KOPT-K1 (cell line): ENCODE results near the gene TMTC2.
"Not testable (repeated sequence)": the region's sequence is repeated elsewhere in the genome, so short reads cannot be mapped to it uniquely, and the experiment has no call there.

ENCODE experiments used
- H3K27ac ChIP-seq: fragments of 200-600 bp; sonication (generic); 2 replicates; pipeline ENCODE4 v1.5.1; 2016; ENCODE audit warnings: antibody characterized with exemption, mild to moderate bottlenecking, low read depth, low read length; ENCODE audit not compliant: poor library complexity, severe bottlenecking
- H3K36me3 ChIP-seq: fragments of 200-600 bp; sonication (generic); 2 replicates; pipeline ENCODE4 v1.5.1; 2017; ENCODE audit warnings: antibody characterized with exemption, mild to moderate bottlenecking, low read length, moderate library complexity; ENCODE audit not compliant: insufficient read depth
- H3K9me3 ChIP-seq: fragments of 200-600 bp; sonication (generic); 2 replicates; pipeline ENCODE4 v1.5.1; 2017; ENCODE audit warnings: antibody characterized with exemption, low read length, mild to moderate bottlenecking; ENCODE audit not compliant: insufficient read depth, poor library complexity, severe bottlenecking

Gene TMTC2

GRCh38 chr12:82728710-82729109 lies 42.0 kb downstream of the TMTC2 start:
- no peaks in the 10 kb centered on the region for H3K9me3 ChIP-seq
- H3K36me3 ChIP-seq, result no peaks in the 10 kb centered on the region
- no peak overlapping the region for H3K27ac ChIP-seq

- no peaks in the 10 kb centered on the region for H3K36me3 ChIP-seq
- no peaks in the 10 kb centered on the region for H3K9me3 ChIP-seq
- H3K27ac ChIP-seq, result no peak overlapping the region
These were observed 44.3 kb downstream of the TMTC2 start for GRCh38 chr12:82730953-82731459.

- Histone ChIP-seq H3K9me3 (no peaks in the 10 kb centered on the region), H3K27ac (no peak overlapping the region), H3K36me3 (no peaks in the 10 kb centered on the region)
These were observed 53.7 kb downstream of the TMTC2 start for GRCh38 chr12:82740129-82741000.

DNA sequence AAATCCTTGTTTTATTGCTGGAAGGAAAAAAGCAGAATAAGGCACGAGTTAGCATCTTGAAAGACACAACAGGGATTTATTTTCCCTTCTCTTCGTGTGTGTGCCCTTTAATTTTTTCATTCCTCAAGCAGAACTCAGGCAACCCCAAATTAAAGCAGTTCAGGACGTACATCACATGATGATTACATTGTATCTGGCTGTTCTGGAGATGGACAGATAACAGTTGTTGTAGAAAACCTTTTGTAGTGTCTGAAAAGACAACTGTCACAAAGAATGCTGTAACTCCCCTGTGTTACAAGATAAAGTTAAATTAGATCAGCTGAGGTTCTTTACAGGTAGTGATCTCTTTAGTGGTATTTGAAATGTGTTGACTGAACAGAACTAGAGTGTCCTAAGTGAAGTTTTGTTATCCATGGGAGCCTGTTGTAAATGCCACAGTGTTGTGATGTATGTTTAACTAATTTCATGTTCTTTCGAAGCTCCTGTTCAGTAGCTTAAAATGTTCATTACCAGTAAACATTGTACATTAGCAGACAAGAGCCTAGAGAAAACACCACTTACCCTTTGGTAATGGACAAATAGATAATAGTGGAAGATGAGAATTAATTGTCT lies 58.5 kb downstream of the TMTC2 start:
- Histone ChIP-seq H3K27ac (no peak overlapping the region), H3K36me3 (no peaks in the 10 kb centered on the region), H3K9me3 (no peaks in the 10 kb centered on the region)

DNA sequence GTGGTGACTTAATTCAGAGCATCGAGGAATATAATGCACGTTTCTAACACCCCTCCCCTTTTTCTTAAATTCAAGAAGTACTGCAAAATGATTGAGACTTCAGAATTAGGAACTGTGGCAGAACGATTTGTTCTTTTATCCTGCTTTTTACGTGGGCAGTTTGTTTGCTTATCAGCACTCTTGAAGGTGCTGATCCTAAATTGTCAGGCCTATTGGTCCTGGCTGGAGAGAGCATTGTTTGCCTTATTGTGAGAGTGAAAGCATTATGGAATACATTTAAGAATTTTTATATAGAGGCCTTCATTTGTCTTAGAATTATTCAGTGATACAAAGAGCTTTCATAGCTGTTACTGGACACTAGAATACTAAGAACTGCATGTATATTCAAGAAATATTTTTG lies 59.1 kb downstream of the TMTC2 start:
- no peaks in the 10 kb centered on the region for H3K36me3 ChIP-seq
- no peak overlapping the region for H3K27ac ChIP-seq
- no peaks in the 10 kb centered on the region for H3K9me3 ChIP-seq

- no peak overlapping the region for H3K27ac ChIP-seq
These were observed 60.0 kb downstream of the TMTC2 start for GRCh38 chr12:82746668-82747067.

DNA sequence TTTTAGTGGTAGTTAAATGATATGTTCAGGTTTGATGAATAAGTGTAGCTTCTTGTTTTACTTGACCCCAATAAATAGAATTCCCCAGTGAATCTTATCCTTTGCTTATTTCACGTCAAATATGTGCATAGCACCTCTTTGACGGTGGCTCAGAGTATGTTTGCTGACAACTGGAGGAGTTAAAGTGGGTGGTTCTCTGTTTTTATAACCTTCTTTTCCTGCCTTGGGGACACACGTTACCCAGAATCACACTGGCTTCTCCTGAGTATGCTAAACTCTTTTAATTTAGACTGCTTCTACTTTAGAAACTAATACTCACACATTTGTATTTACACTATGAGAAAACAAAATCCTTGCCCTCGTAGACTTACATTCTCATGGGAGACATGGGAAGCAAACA lies 62.3 kb downstream of the TMTC2 start:
- Histone ChIP-seq H3K36me3 (no peaks in the 10 kb centered on the region), H3K9me3 (no peaks in the 10 kb centered on the region), H3K27ac (no peak overlapping the region)

More at GRCh38 chr12:82746668-82747067, 60.0 kb downstream of the TMTC2 start:
- Histone ChIP-seq H3K36me3 (no peaks in the 10 kb centered on the region), H3K9me3 (no peaks in the 10 kb centered on the region)

DNA sequence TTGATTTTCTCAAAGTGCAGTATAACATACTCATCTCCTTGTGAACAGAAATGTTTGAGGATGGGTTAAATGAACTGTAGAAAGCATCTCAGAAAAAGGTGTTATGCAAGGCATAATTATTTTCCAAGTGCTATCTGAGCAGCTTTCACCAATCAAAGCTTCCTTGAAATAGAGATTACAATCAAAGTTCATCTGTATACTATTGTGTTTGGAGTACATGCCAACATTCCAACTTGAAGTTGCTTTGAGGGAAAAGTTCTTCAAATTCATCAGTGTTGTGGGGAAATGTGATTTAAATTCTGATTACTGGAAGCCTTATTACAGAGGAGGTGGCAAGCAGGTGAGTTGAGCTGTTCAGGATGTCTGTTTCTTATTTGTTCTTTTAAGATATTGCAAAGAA lies 68.2 kb downstream of the TMTC2 start:
- no peaks in the 10 kb centered on the region for H3K36me3 ChIP-seq
- H3K27ac ChIP-seq, result no peak overlapping the region
- H3K9me3 ChIP-seq, result no peaks in the 10 kb centered on the region

- Histone ChIP-seq H3K9me3 (no peaks in the 10 kb centered on the region), H3K36me3 (no peaks in the 10 kb centered on the region), H3K27ac (no peak overlapping the region)
These were observed 69.6 kb downstream of the TMTC2 start for GRCh38 chr12:82756303-82756702.

DNA sequence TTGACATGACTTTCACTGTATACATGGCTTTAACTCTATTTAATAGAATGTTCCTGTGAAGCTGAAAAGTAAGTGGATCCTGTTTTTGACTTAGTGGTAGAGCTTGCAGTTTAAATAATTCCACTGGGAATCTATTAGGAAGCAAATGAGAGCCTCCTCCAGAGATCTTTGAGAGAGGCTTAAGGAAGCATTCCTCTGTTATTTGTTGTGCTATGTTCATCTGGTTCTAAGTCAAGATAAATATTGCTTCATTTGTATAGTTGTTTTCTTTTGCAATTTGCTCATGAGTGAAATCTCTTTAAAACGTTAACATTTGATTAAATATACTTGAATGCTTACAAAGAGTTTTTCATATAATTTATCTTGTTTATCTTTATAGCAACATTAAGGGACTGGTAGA lies 70.4 kb downstream of the TMTC2 start:
- Histone ChIP-seq H3K27ac (no peak overlapping the region), H3K9me3 (no peaks in the 10 kb centered on the region), H3K36me3 (no peaks in the 10 kb centered on the region)

- H3K36me3 ChIP-seq, result no peaks in the 10 kb centered on the region
- H3K9me3 ChIP-seq, result no peaks in the 10 kb centered on the region
- H3K27ac ChIP-seq, result no peak overlapping the region
These were observed 71.0 kb downstream of the TMTC2 start for GRCh38 chr12:82757656-82758055.

GRCh38 chr12:82758749-82759330 lies 72.1 kb downstream of the TMTC2 start:
- H3K9me3 ChIP-seq, result no peaks in the 10 kb centered on the region
- no peaks in the 10 kb centered on the region for H3K36me3 ChIP-seq
- no peak overlapping the region for H3K27ac ChIP-seq

DNA sequence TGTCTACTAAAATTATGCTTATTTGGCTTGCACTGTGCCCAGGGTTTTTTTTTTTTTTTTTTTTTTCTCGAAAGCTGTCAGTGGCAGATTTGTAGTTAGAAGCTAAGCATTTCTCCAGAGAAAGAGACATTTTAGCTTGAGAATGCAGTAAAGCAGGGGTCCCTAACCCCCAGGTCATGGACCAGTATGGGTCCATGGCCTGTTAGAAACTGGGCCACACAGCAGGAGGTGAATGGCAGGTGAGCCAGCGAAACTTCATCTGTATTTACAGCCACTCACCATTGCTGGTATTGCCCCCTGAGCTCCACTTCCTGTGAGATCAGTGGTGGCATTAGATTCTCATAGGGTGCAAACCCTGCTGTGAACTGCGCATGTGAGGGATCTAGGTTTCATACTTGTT lies 73.7 kb downstream of the TMTC2 start:
- Histone ChIP-seq H3K36me3 (no peaks in the 10 kb centered on the region), H3K27ac (no peak overlapping the region), H3K9me3 (no peaks in the 10 kb centered on the region)

DNA sequence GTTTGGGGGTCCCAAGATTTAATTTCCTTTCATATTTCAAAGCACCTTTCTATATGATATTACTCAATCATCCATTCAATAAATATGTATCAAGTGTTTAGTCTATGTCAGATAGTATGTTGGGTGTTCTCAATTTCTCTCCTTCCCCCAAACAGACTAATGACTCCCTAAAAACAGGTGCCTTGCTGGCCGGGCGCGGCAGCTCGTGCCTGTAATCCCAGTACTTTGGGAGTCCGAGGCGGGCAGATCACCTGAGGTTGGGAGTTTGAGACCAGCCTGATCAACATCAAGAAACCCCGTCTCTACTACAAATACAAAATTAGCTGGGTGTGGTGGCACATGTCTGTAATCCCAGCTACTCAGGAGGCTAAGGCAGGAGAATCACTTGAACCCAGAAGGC lies 78.5 kb downstream of the TMTC2 start:
- not testable (repeated sequence) for H3K27ac ChIP-seq, H3K9me3 ChIP-seq, H3K36me3 ChIP-seq

DNA sequence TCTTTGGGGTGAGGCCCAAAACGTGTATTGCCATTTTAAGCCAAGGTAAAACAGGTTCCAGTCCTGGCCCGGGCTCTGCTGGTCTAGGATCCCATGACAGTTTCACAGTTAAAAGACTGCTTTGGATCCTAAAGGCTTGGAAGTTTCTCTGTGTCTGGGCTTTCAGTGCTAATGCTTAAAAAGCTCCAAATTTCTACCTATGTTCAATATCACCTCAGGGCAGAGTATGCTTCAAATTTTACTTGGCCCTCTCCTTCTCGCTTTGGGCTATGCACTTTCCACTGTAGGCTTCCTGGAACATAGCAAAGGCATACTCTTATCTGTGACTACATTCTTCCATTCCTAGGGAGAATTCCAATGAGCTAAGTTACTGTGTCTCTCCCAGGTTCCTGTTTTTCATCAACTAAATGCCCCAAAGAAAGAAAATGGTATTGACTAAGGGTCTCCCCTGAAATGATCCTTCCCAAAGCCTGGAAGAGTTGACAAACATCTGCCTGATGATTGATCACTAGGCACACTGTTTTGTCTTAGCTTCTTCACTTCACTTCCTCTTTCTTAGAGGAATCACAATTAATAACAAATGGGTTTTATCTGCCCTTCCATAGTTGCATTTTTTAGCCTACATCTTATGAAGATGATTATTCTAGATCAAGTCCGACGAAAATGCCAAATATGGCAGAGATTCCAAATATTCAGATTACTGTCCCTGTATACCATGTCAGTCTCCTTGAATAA lies 79.4 kb downstream of the TMTC2 start:
- no peaks in the 10 kb centered on the region for H3K9me3 ChIP-seq
- no peak overlapping the region for H3K27ac ChIP-seq
- H3K36me3 ChIP-seq, result no peaks in the 10 kb centered on the region
